HUDEP-2 (cell line): ENCODE measurements around the gene FAM193B.
"Not testable (repeated sequence)": the region's sequence is repeated elsewhere in the genome, so short reads cannot be mapped to it uniquely, and the experiment has no call there.

ENCODE experiments used
- DNase-seq, 76 experiments: peaks; one replicate each; lab custom pipeline; 2025; ENCODE audit not compliant: unreplicated experiment in 76 of 76; lab: John Stamatoyannopoulos, UW

The FAM193B gene

DNA sequence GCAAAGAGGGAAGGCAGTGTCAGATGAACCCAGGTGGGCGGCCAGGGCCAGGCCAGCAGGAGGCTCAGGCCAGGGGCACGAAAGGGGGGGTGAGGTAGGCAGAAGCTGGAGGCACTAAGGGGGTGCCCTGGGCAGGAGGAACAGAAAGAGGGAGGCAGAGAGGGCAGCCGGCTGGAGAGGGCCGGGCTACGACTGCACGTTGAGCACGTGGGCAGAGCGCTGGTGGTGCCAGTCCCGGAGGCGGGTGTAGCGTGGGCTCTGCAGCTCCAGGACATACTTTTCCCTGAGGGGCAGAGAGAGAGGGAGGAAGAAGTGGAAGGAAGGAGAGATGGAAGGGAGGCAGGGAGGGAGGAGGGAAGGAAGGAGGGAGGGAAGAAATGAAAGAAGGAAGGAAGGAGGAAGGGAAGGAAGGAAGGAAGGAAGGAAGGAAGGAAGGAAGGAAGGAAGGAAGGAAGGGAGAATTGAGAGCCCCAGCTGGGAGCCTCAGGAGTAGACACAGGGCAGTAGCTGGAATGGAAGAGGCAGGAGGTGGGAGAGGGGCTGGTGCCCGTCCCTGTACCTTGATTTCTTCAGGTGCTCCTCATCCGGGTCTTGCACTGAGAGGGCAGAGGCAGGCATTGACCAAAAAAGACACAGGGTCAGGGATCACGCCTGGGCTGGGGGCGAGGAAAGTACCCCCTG lies 63.9 kb downstream of the FAM193B start:
- no peak for DNase-seq

GRCh38 chr5:177489119-177489716 lies 65.1 kb downstream of the FAM193B start:
- peak in 5 of 76 experiments; percentile 12 to 38 (median 19) for DNase-seq

- DNase-seq, result no peak
Observed at GRCh38 chr5:177487975-177488374, 66.4 kb downstream of the FAM193B start.

GRCh38 chr5:177487144-177487543 lies 67.2 kb downstream of the FAM193B start:
- DNase-seq, result no peak

- DNase-seq, result no peak
Observed at GRCh38 chr5:177486256-177486655, 68.1 kb downstream of the FAM193B start.

DNA sequence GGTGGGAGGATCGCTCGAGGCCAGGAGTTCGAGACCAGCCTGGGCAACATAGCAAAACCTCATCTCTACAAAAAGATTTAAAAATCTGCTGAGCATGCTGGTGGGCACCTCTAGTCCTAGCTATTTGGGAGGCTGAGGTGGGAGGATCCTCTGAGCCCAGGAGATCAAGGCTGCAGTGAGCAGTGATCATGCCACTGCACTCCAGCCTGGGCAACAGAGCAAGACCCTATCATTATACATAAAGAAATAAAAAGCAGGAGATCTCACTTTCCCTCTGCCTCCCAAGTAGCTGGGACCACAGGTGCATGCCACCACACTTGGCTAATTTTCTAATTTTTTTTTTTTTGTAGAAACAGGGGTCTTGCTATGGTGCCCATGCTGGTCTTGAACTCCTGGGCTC lies 68.6 kb downstream of the FAM193B start:
- DNase-seq, result not testable (repeated sequence)

- DNase-seq, result no peak
Observed at GRCh38 chr5:177484902-177485549, 69.3 kb downstream of the FAM193B start.

DNA sequence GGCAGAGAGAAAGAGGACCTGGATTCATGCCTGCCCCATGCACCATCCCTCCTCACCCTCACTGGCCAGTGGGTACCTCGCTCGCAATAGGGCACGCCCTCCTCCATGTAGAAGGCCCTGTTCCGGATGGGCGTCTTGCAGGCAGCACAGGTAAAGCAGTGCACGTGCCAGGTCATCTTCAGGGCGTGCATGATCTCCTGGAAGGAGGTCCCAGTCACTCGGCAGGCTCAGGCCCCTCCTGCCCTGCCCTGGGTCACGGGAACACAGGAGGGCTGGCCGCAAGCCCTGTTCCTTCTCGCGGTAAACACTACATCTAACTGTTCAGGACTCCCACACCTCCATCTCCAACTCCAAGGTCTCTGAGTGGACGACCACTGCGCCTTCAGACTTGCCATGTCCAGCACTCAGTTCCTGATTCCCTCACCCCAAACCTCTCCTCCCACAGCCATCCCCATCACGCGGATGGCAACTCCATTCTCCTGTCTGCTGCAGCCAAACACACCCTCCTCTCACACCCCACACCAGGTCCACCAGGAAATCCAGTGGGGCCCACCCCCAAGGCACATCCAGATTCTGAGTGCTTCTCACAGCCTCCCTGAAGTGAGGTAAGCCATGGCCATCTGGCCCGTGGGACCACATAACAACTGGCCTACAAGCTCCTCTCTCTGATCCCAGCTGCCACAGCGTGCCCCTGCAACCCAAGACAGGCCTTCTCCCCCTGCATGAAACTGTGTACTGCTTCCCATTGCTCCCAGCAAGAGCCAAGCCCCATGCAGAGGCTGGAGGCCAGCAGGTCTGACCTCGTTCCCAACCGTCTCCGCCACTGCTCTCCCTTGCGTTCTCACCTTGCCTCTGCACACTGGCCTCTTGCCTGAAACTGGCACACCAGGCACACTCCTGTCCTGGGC lies 70.1 kb downstream of the FAM193B start:
- no peak for DNase-seq

DNA sequence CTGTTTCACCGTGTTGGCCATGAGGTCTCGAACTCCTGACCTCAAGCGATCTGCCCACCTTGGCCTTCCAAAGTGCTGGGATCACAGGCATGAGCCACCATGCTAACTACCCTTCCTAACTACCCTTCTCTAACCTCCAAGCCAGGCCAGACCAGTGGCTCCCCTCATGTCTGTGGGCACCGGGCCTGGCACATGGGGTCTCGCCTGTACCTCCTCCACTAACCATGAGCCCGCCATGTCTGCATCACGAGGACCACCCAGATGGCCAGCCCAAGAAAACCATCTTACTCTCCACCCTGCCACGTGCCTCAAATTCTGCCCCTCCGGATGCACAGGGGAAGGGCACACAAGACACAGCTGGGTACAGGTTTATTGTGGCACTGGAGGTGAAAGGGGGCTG lies 71.3 kb downstream of the FAM193B start:
- DNase-seq, result no peak

DNA sequence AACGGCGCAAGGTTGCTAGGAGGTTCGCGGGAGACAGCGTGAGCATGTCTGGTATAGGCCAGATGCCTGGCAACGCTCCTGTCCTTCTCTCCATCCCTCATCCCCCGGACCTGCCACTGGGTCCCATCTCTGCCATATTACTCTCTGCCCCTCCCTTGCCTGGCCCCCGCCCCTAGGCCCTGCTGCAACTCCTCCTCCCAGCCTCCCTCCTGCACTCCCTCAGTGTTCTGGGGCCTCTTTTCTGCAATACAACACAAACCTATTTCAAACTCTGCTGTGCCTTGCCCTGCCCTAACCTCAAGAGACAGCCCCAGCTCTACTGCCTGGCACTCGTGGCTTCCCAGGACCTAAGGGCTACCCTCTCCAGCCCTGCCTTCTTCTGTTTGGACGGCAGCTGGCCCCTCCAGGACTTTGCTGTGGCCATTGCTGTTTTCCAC lies 72.0 kb downstream of the FAM193B start:
- DNase-seq, result no peak

DNA sequence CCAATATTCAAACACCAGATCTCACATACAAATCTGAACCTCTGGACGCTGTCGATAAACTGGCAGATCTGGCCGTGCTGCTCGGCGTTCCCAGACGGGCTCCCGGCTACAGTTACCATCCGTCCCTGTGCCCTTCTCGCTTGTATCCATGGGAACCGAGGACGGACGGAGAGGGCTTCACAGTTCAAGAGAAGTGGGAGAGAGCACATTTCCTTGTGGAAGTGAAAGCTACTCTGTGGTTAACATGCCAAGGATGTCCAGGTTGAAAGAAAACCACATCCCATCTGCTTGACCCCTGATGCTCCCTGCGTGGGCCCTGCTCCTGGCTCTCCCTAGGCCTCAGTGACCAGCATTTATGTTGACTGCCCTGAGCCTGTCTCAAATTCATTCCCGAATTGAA lies 74.6 kb downstream of the FAM193B start:
- no peak for DNase-seq

GRCh38 chr5:177478711-177479646 lies 75.4 kb downstream of the FAM193B start:
- peak in 74 of 76 experiments; percentile 37 to 94 (median 86) for DNase-seq

GRCh38 chr5:177477701-177478477 lies 76.5 kb downstream of the FAM193B start:
- DNase-seq, result no peak

DNA sequence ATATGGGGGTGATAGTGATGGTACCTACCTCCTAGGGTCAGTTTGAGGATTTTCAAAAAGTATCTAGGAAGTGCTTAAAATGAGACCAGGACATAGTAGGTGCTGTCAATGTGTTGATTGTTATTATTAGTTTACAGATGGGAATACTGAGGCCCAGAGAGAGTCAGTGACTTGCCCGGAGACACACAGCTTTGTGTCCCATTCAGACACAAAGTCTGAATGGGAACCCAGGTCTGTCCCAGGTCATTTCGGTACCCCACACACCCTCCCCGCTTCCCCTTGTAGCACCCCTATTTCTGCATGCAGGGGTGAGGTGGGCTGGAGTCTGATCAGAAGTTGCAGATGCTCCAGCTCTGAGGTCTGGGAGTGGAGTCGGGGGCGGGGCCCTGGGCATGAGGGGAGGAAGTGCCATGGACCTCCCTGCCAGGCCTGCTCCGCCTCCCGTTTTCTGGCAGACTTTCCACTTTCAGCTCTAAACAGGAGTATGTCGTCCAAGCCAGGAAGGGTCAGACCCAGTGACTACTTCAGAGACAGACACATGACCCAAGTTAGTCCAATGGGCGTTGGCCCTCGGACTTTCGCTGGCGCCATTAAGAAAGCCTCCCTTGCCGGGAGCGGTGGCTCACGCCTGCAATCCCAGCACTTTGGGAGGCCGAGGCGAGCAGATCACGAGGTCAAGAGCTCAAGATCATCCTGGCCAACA lies 77.7 kb downstream of the FAM193B start:
- DNase-seq, result peak in 11 of 76 experiments; percentile 5 to 40 (median 20)

DNA sequence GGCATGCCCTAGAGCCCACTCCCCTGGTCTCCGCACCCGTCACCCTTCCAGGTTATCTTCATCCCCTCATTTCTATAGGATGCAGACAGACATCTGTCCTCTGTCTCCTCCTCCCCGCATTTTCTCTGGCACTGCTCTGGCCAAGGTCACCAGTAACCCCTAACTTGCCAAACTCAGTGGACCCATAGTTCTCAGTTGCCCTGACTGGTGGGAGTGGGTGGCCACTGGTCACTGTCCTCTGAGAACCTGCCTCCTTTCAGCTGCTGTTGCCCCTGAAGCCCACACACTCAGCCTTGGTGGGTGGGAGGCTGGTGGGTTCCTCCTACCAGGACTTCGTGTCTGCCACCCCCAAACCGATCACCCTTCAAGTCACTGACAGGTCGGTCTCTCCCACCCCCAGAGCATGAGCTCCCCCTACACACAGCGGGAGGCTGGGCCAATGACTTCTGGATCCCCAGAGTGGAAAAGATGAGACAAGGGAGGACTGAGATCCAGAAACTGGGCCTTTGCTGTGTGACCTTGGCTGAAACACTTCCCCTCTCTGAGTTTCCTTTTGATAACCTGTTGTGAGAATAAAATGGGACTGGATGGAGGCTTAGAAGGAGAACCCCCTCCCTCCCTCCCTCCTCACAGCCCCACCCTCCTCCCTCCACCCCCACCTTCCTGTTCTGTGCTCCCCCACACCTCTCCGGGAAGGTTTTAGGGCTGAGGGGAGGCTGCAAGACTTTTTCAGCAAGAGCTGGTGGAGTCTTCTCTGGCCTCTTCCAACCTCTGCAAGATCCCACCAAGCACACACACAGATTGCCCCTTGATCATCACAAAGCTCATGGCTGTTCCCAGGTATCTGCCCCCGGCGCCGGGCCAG lies 78.6 kb downstream of the FAM193B start:
- no peak for DNase-seq

- DNase-seq, result no peak
Observed at GRCh38 chr5:177474846-177475562, 79.4 kb downstream of the FAM193B start.

- no peak for DNase-seq
Observed at GRCh38 chr5:177474002-177474476, 80.3 kb downstream of the FAM193B start.
